ENCODE measurements around the gene NDRG3. TPM values are rescaled to one million over a fixed set of nuclear protein-coding genes. Genes with fewer than 3 reads are reported as not detected.

NDRG3 gene
- 8.1 TPM for total RNA-seq

DNA sequence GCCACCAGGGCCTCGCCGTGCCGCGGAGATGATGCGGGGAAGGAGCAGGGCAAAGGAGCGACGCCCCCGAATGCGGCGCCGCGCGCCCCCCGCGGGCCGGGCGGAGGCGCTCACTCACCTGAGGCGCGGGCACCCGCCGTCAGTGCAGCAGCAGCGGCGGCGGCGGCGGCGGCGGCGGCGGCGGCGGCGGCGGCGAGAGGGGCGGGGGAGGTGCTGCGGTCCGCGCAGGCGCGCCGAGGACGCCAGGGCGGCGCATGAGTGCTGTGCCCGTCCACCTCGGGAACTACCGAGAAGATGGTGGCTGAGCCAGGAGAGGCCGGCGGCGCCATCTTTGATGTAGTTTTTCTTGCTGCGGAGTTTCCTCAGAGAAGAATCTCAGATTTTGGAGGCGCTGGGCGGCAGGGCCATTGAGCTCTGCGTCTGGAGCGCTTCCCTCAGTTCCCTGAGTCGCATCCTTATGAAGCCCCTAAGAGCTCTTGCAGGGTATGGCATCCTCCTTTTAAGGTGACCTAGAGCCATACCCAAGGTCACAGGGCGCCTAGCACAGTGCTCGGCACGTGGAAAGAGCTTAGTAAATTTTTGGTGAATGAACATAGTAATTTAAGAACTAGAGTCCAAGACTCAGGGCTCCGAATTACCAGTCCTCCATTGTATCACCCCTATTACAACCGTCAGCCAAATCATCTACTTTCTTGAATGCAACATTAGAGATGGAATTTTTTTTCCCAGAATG, at the start of gene NDRG3:
TSS of gene NDRG3 (minus strand) at position 164 of the 733 bp plus-strand sequence. CDS start 24,355 bp downstream, outside the sequence.
- DNase-seq (ENCODE audit: low spot score) (peak; percentile 92), ATAC-seq (peak; percentile 96)

DNA sequence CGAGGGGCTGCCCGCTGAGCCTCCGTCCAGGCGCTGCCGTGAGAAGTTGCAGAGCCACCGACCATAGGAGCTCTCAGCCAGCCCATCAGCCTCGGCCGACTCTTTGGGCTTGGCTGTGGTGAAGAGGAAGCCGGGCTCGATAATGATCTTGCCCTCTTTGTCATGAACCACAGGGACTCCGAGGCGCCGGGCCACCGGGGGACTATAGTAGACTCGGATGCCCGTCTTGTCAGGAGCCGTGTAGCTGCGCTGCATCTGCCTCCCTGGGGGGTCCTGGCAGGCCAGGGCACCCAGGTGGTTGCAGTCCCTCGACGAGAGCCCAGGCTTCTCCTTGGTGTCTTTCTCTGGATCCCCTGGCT, 48.2 kb upstream of the NDRG3 start:
- ATAC-seq, result no peak
- no peak for DNase-seq (ENCODE audit: low spot score)

DNA sequence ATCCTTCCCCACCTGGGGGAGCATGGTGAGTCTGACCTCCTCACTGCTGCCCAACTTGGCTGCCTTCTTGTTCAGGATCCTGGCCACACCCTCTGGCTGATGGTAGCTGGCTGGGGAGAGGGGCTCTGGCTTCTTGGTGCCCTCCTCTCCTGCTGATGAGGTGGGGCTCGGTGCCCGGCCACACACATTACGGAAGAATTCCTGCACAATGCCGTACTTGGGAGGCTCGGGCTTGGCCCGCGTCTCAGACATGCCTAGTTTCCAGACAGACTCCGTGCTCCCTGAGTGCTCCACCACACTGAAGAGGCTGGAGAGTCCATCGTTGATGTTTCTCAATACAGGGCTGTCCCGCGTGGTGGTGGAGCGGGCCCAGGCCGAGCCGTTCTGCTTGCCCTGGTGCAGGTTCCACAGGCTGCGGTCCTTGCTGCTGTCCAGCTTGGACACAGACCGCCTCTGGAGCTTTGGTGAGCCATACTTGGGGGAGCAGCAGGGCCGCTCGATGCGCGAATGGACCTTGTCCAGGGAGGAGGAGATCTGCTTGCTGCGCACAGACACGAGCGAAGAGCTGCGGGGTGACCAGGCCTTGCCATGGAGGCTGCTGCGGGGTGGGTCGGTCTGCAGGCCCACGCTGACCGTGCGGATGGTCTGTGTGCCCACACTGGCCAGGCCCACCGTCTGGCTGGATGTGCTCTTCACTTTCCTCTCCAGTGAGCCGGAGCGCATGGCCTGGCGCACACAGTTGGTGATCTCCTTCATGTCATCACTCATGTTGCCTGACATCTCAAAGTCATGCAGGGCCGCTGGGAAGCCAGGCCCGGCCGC, 47.6 kb upstream of the NDRG3 start:
- ATAC-seq, result no peak
- DNase-seq (ENCODE audit: low spot score), result no peak

DNA sequence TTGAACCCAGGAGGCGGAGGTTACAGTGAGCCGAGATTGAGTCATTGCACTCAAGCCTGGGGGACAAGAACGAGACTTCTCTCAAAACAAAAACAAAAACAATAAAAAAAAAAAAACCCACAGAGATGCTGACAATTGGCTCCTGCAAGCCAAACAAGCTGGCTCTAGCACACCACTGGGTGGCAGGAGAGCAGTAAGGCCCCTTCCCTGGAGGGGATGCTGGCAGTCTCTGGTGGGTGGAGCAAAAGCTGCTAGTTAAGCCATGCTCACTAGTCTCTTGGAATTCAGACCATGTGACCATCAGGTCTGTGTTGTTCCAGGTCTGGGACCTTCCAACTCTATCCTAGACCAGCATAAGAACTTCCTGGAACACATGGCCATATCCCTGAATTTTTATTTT, 46.5 kb upstream of the NDRG3 start:
- no peak for DNase-seq (ENCODE audit: low spot score)
- no peak for ATAC-seq

DNA sequence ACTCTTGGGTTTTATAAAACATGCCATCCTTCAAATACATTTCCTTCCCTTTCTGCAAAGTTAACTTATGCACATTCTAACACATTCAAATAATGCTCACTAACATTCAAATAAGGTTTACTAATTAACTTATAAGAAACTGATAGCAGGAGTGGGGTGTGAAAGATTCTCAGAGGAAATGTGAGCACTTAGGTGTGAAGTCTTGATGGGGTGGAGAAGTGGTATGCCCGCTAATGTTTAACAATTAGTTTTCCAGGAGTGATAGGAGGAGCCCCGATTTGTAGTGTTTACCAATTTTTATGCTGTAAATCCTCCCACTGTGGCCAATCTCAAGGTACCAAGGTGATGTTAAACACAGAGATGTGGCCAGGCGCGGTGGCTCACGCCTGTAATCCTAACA, 46.0 kb upstream of the NDRG3 start:
- ATAC-seq, result no peak
- DNase-seq (ENCODE audit: low spot score), result no peak

DNA sequence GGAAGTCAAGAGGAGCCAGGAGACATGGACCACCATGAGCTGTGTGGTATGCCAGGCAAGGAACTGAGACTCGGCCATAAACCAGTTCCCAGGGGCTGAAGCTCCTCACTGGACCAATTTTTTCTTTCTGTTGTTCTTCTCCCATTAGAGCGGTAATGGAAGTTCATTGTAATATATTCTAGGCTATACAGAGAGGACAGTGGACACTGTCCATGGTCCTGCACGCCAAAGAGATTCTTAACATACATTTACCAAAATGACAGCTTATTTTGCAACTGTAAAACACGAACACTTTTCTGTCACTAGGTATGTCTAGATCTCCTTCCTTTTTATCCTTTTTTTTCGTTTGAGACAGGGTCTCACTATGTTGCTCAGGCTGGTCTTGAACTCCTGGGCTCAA, 40.8 kb upstream of the NDRG3 start:
- no peak for DNase-seq (ENCODE audit: low spot score)
- ATAC-seq, result no peak

DNA sequence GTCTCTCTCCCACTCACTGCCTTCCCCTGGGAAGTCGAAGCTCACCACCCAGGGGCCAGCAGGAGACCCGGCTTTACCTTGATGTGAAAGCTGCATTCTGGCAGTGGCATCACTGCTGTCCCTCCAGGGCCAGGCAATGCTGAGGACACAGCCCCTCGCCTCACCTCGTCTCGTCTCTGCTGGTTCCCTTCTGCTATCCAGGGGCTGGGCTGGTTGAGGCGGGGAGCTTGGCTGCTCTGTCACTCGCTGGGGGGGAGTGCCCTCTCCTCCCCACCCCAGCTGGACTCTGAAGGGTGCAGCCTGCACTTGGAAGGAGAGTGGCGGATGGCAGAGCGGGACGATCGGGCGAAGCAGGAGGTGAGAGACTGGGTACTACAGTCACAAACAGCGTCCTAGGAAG, 40.4 kb upstream of the NDRG3 start:
- ATAC-seq (no peak), DNase-seq (ENCODE audit: low spot score) (no peak)

DNA sequence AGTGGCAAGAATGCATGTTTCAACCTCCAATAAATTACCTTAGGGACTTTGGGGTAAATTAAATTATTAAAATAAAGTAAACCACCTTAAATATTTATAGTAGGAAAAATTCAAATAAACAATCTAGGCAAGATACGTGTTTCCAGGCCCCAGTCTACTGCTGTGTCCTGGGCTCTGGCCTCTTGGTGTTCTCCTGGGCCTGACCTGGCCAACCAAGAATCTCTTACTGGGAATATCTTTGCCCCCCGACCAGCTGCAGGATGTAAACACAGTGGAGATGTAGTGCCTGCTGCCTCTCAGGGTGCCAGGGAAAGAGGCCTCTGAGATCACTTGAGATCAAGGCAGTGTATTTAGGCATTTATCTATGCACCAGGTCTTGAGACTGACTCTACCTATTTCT, 39.4 kb upstream of the NDRG3 start:
- DNase-seq (ENCODE audit: low spot score) (no peak), ATAC-seq (no peak)

DNA sequence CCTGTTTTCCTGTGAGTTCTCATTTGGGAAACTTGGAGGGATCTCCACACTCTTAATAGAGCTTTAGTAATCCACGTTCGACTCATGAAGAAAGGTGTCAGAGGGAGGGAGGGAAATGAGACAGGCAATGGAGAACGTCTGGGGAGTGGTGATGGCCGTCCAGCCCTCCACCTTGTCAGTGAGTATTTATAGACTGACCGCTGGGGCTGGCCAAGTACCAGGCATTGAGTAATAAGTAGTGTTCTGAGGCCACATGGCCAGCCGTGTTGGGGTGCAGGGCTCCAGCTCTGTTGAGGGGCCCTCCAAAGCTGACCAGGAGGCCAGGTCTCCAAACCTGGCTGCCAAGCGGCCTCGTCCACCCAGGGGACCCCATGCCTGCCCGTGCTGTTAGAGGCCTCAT, 39.0 kb upstream of the NDRG3 start:
- ATAC-seq (peak; percentile 22), DNase-seq (ENCODE audit: low spot score) (no peak)

DNA sequence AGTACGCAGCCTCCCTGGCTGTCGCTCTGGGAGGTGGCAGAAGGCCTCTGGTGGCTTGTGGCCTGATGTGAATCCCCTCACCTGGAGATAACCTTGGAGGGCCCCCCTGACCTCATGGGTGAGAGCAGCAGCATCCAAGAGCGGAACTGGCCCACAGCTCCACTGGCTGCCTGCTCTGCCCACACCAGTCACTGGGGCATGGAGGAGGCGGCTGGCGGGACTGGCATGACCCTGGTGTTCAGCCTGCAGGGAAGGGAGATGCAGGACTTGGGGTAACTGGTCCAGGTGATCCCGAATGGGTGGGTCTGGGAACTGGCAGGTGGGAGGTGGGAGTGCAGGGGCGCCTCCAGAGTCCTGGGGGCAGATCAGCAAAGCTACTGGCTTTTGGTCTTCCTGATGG, 38.2 kb upstream of the NDRG3 start:
- no peak for ATAC-seq
- no peak for DNase-seq (ENCODE audit: low spot score)

DNA sequence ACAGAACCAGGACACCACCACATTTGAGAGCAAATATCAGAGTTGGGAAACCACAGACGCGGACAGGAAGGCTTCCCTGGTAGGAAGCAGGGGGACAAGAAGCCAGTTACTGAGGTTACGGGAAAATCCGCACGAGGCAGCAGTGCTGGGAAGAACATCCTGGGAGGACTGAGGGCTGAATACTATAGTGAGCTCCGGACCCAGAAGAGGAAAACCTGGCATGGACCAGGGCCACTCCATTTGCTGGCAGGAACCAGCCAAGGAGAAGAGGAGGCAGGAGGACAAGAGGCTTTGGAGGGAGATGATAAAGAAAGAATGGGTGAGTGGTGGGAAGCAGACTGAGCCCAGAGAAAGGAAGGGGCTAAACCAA, 33.8 kb upstream of the NDRG3 start:
- no peak for DNase-seq (ENCODE audit: low spot score)
- ATAC-seq, result no peak

DNA sequence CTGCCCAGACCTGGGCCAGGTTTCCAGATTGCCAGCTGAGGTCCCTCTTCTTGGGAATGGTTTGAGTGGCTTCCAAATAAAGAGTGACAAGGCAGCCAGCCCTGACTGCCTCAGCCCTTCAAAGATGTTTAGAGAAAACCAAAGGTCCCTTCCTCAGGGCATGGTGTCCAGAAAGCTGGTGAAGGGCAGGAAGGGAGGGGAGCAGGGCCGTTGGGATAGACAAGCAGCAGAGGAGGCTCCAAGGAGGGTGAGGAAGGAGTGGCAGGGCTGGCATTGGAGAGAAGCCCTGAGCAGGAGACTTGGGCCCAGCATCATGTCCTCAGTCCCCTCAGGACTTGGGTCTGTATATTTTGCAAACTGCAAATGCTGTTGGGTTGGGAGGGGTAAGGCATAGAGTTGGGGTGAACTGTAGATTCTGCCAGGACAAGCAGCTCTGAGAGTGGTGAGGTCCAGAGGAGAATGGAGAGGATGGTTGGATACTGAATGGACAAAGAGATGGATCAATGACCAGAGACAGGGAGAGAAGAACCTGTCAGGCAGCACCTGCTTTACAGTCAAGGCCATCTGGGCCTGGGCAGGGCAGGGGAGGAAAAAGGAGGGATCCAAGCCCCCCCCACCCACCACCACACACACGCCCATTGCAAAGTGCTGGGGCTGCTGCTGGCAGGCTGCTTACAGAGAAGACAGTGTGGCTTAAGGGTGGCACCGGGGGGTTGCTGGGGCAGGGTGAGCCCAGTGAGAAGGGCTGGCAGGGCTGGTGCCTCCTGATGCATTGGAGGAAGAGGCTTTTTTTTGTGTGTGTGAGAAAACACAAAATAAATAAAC, 33.2 kb upstream of the NDRG3 start:
- DNase-seq (ENCODE audit: low spot score) (no peak), ATAC-seq (no peak)

DNA sequence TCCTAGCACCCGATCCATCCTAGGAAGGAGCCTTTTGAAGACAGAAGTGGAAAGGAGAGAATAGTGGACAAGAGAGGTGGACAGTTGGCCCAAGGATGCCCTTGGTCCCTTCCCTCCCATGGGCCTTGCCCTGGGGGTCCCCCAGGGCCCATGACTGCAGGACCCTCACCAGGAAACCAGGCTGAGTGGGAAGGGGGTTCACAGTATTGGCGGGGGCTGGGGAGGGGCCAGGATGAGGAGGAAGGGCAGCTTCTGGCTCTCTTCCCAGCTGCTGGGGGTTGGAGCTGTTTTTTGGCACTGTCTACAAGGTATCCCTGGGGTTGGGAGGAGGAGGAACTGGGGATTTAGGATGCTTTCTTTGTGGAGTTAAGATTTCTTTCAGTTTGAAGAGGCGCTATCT, 31.7 kb upstream of the NDRG3 start:
- ATAC-seq (no peak), DNase-seq (ENCODE audit: low spot score) (no peak)

DNA sequence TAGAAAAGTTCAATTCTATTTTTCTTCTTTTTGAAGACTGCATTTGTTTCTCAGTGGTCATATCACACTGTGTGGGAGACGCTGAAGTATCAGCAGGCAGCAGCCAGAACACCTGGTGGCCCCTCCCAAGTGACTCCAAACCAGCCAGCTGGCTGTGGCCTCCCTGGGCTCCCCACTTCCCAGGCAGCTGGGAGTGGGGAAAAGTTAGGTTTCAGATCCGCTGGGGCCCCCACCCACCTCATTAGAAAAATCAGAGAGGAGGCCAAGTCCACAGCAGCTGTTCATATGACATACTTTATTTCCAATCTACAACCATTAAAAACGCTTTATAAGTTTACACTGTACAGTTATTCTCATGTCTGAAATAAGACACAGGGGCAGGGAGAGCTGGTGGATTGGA, 31.3 kb upstream of the NDRG3 start:
- no peak for DNase-seq (ENCODE audit: low spot score)
- no peak for ATAC-seq

DNA sequence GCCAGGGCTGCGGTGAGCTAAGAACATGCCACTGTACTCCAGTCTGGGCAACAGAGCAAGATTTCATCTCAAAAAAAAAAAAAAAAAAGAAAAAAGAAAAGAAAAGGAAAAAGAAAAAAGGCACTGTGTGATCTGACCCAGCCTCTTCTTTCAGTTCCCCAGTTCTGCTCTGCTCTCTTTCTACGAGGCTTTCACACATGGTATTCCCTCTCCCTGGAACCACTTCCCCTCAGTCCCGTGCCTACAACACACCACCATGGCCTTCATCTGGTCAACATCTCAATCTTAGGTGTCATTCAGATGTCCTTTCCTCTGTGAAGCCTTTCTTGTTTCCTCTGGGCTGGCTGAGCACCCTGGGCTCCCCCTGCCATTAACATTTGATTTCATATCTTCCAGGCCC, 29.9 kb upstream of the NDRG3 start:
- ATAC-seq, result no peak
- no peak for DNase-seq (ENCODE audit: low spot score)

DNA sequence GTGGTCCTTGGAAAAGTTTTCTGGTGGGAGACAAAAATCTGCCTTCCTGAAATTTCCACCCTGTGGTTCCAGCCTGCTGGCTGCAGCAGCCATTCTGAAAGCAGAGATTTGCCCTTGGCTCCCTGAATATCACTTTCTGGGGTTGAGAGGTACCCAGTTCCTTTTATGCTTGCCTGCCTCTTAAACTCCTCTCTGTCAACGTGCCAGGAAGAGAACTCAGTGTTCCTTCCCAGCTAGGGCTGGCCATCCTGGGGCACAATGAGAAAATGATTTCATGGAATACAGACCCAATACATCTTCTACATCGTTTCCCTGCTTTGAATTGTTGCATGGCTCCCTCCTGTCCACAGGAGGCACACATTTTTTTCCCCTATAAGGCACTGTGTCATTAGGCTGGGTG, 29.3 kb upstream of the NDRG3 start:
- ATAC-seq (no peak), DNase-seq (ENCODE audit: low spot score) (no peak)

DNA sequence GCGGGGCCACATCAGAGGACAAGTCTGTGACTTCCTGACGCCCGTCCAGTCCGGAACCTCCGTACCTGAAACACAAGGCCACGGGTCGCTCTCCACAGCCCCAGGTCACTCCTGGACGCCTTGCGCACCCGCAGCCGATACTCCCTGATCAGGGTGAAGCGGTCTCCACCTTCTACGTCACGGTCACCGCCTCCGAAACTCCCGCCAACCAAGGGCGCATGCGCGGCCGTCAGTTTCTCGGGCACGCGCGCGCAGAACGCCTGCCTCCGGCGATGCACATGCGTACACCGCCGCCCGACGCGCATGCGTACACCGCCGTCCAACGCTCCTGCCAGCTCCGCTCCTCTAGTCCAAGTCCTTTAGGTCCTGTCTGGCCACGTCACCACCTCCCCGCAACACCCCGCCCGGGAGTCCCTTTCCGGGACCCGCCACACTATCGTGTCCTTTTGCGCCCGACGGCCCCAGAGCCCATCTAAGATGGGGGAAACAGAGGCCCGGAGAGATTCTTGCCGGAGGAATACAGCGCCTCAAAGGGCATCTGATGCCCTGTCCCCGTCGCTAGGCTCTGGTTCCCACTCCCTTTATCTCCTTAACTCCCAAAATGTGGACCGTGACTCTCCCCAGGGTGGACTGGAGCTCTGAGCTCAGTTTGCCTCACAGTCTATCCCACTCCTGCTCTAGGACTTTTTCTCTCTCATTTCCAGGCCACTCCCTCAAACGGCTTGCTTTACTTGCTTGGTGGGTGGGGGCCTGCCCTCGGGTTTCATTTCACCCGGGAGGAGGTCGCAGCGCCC, 27.9 kb upstream of the NDRG3 start, which contains the start of gene DSN1:
TSS of gene DSN1 (minus strand) at position 167 of the 794 bp plus-strand sequence. CDS start 2,305 bp downstream, outside the sequence.
- ATAC-seq, result peak; percentile 94
- peak; percentile 99 for DNase-seq (ENCODE audit: low spot score)

DNA sequence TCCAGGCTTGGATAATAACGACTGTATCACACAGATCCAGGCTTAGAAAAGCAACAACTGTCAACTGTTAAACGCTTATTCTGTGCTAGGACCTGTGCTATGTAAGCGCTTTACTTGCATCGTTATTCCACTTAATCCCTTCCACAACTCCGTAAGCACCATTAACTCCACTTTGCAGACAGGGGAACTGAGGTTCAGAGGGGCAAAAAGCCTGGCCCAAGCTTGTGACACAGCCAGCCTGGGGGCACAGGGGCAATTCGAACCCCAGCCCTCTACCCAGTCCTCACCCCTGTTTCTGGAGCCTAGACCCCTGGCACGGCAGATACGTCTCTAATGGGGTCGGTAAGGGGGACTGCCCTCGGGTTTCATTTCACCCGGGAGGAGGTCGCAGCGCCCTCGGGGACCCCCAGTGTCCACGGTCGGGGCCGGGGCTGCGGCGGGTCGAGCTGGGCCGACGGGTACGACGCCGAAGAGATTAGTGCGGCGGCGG, 27.3 kb upstream of the NDRG3 start:
- ATAC-seq (no peak), DNase-seq (ENCODE audit: low spot score) (no peak)

DNA sequence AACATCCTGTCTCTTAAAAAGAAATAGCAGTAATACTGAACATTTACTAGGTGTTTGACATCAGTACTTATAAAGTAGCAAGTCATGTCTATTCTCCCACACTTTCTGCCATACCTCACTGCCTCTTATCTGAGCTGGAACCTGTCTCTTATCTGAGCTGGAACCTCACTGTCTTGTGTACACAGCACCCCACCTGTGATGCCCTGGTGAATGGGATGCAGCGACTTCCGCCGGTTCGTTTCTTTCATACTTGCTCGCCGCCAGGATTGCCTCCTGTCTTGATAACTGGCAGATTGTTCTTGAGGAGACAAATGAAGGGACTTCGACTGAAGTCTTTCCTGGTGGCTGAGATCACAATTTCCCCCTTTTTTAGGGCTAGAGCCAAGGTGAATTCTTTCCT, 24.8 kb upstream of the NDRG3 start:
- DNase-seq (ENCODE audit: low spot score), result no peak
- no peak for ATAC-seq

DNA sequence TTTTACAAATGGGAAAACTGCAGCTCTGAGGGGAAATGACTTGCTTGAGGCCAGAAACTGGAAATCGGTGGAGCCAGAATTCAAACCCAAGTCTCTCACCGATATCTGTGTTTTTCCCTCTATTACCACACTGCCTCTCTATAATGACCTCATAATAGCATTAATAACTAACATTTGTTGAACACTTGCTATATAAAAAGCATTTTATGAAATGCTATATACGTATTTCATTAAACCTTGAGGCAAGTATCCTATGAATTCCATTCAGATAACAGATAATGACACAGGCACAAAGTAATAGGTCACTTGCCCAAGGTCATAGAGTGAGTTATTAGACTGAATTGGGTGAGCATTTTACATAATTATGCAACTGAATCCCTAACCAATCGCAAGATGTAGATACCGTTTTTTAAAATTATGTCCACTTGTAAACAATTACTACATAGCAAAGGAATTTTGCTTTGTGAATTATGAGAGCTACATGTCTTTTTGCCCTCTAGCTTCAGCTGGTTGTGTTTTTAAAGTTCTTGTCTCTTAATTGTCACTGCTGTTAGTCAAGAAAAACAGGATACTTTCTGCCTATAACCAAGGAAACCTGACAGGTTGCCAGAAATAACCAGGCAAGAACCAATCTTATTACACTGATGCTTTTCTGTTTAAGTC, 23.0 kb upstream of the NDRG3 start:
- DNase-seq (ENCODE audit: low spot score), result no peak
- no peak for ATAC-seq
